Keratinocyte (primary cell): ENCODE measurements around the gene ASTN2. TPM values are rescaled to one million over a fixed set of nuclear protein-coding genes. Genes with fewer than 3 reads are reported as not detected.

Source experiments
- DNase-seq: peaks from one replicate; pipeline ENCODE4 v3.0.0-alpha.2; 2011; ENCODE audit warnings: low read depth, missing footprints, low spot score
- FAIRE-seq: peaks from 2 replicates; lab custom pipeline; 2011; peaks lifted over from hg19 to GRCh38; lab: Jason Lieb, UNC
- H2AFZ ChIP-seq: 2 replicates; pipeline ENCODE4 v1.6.0; 2012; ENCODE audit warnings: low read length, control low read depth, inconsistent platforms; ENCODE audit not compliant: control insufficient read depth
- H3K27ac ChIP-seq: 2 replicates; pipeline ENCODE4 v1.5.1; 2011; ENCODE audit warnings: low read length; ENCODE audit not compliant: control insufficient read depth, insufficient read depth
- H3K27me3 ChIP-seq: 3 replicates; pipeline ENCODE4 v1.6.0; 2011; ENCODE audit warnings: low read length; ENCODE audit not compliant: control insufficient read depth, insufficient read depth; ENCODE audit errors: extremely low read depth
- H3K36me3 ChIP-seq, 2 experiments: 2 replicates in 1 of 2; 3 replicates in 1 of 2; pipeline ENCODE4 v1.5.1; 2011; ENCODE audit warnings: low read length in 2 of 2, mild to moderate bottlenecking in 1 of 2; ENCODE audit not compliant: control insufficient read depth in 2 of 2, insufficient read depth in 2 of 2; ENCODE audit errors: extremely low read depth in 1 of 2
- H3K4me1 ChIP-seq: 3 replicates; pipeline ENCODE4 v1.5.1; 2011; ENCODE audit warnings: low read length; ENCODE audit not compliant: control insufficient read depth, insufficient read depth; ENCODE audit errors: extremely low read depth
- H3K4me2 ChIP-seq: 3 replicates; pipeline ENCODE4 v1.6.0; 2011; ENCODE audit warnings: low read depth, low read length; ENCODE audit not compliant: control insufficient read depth, insufficient read depth; ENCODE audit errors: extremely low read depth
- H3K4me3 ChIP-seq, 3 experiments: fragments of 200-600 bp in 1 of 3; sonication (generic) in 1 of 3; 2 replicates in 2 of 3; 3 replicates in 1 of 3; pipeline ENCODE4 v1.5.1; 2011 to 2016; ENCODE audit warnings: low read length in 3 of 3, mild to moderate bottlenecking in 3 of 3, control low read depth in 2 of 3, inconsistent platforms in 1 of 3, low read depth in 1 of 3, mixed read lengths in 1 of 3, mixed run types in 1 of 3, moderate library complexity in 1 of 3; ENCODE audit not compliant: control insufficient read depth in 2 of 3, insufficient read depth in 2 of 3; ENCODE audit errors: extremely low read depth in 1 of 3
- H3K79me2 ChIP-seq: 2 replicates; pipeline ENCODE4 v1.6.0; 2012; ENCODE audit warnings: low read length; ENCODE audit not compliant: control insufficient read depth, insufficient read depth
- H3K9ac ChIP-seq: 3 replicates; pipeline ENCODE4 v1.6.0; 2011; ENCODE audit warnings: low read length; ENCODE audit not compliant: control insufficient read depth, insufficient read depth; ENCODE audit errors: extremely low read depth
- H3K9me1 ChIP-seq: 3 replicates; pipeline ENCODE4 v1.6.0; 2011; ENCODE audit warnings: low read length; ENCODE audit not compliant: control insufficient read depth, insufficient read depth; ENCODE audit errors: extremely low read depth
- H3K9me3 ChIP-seq: 2 replicates; pipeline ENCODE4 v1.5.1; 2012; ENCODE audit warnings: low read depth, low read length; ENCODE audit not compliant: control insufficient read depth
- H4K20me1 ChIP-seq: 3 replicates; pipeline ENCODE4 v1.6.0; 2011; ENCODE audit warnings: low read length; ENCODE audit not compliant: control insufficient read depth, insufficient read depth; ENCODE audit errors: extremely low read depth
- CTCF ChIP-seq, 3 experiments: IDR thresholded peaks in 1 of 3; conservative IDR thresholded peaks in 1 of 3; optimal IDR thresholded peaks in 1 of 3; 2 replicates in 2 of 3; 3 replicates in 1 of 3; pipeline versions ENCODE3 to v1.5.1; 2011; ENCODE audit warnings: low read length in 3 of 3, mild to moderate bottlenecking in 3 of 3, moderate library complexity in 2 of 3, control low read depth in 1 of 3, inconsistent platforms in 1 of 3; ENCODE audit not compliant: insufficient read depth in 2 of 3; ENCODE audit errors: extremely low read depth in 1 of 3
- EZH2 ChIP-seq: IDR thresholded peaks from one replicate; pipeline ENCODE4 v1.6.1; 2012; ENCODE audit warnings: inconsistent platforms, mild to moderate bottlenecking, low read length, moderate library complexity
- dilution Hi-C: fragments of 300-500 bp; cut with MboI; formaldehyde crosslinking; loops from one replicate; pipeline ENCODE4 v1.7.0; 2020; ENCODE audit warnings: low sequenced_read_pairs; ENCODE audit not compliant: extremely low pct_ligation_motif_present
- polyA plus RNA-seq, 5 experiments: library from polyadenylated mRNA; depleted of rRNA in 3 of 5; stranded (reverse) in 3 of 5; stranded (forward) in 1 of 5; unstranded in 1 of 5; fragments of >200 nt; gene quantifications; 1 replicate in 1 of 5; 2 replicates in 3 of 5; 3 replicates in 1 of 5; pipeline versions ENCODE4 v1.2.1 to v1.2.3, GENCODE V29; 2011 to 2012; ENCODE audit warnings: missing spikeins in 2 of 5, low read depth in 1 of 5, low replicate concordance in 1 of 5

Gene ASTN2
- polyA plus RNA-seq, 1 donor (not counting 4 experiments of a cell fraction or from before 2014, with no cell fraction given), result 0.31 TPM

- Histone ChIP-seq H3K9me3 (no peaks in the 10 kb centered on the region), H3K27me3 (no peaks in the 10 kb centered on the region), H4K20me1 (no peaks in the 10 kb centered on the region), H3K4me1 (no peaks in the 10 kb centered on the region), H3K9me1 (no peaks in the 10 kb centered on the region), H3K79me2 (no peaks in the 10 kb centered on the region), H2AFZ (no peak overlapping the region), H3K4me2 (no peak overlapping the region), H3K36me3 (no peaks in the 10 kb centered on the region), H3K27ac (no peak overlapping the region), H3K9ac (no peak overlapping the region), H3K4me3 (no peak overlapping the region)
- dilution Hi-C loops, result no loop called here
- FAIRE-seq (no peak), DNase-seq (no peak)
- no peak for TF ChIP-seq CTCF (optimal IDR thresholded peaks at IDR 0.05 in 1 of 3, IDR thresholded peaks at IDR 0.05 in 1 of 3, conservative IDR thresholded peaks at IDR 0.05 in 1 of 3; ENCODE audit: extremely low read depth in 1 of 3, insufficient read depth in 2 of 3, low read length in 3 of 3)
- no peak for TF ChIP-seq EZH2
Measured at GRCh38 chr9:116525611-116526010, 889.2 kb downstream of the ASTN2 start.

GRCh38 chr9:116524778-116525470, 889.9 kb downstream of the ASTN2 start:
- DNase-seq (no peak), FAIRE-seq (no peak)
- no peaks in the 10 kb centered on the region for H3K9me1 ChIP-seq
- H3K4me1 ChIP-seq, result no peaks in the 10 kb centered on the region
- H3K27me3 ChIP-seq, result no peaks in the 10 kb centered on the region
- dilution Hi-C loops, result no loop called here
- no peaks in the 10 kb centered on the region for H4K20me1 ChIP-seq
- H3K9me3 ChIP-seq, result no peaks in the 10 kb centered on the region
- no peaks in the 10 kb centered on the region for H3K79me2 ChIP-seq
- H3K27ac ChIP-seq, result no peak overlapping the region
- no peaks in the 10 kb centered on the region for H3K36me3 ChIP-seq
- H2AFZ ChIP-seq, result no peak overlapping the region
- H3K4me3 ChIP-seq, result no peak overlapping the region
- TF ChIP-seq CTCF (optimal IDR thresholded peaks at IDR 0.05 in 1 of 3, IDR thresholded peaks at IDR 0.05 in 1 of 3, conservative IDR thresholded peaks at IDR 0.05 in 1 of 3; ENCODE audit: extremely low read depth in 1 of 3, insufficient read depth in 2 of 3, low read length in 3 of 3), result no peak
- TF ChIP-seq EZH2, result no peak
- no peak overlapping the region for H3K9ac ChIP-seq
- no peak overlapping the region for H3K4me2 ChIP-seq
